PC-9 (cell line): ENCODE results near the gene BRD1.

ENCODE experiments used
- EZH2 ChIP-seq: fragments of 200-600 bp; sonication (generic); IDR thresholded peaks from 2 replicates; pipeline ENCODE4 v1.8.0; 2017; ENCODE audit warnings: antibody characterized with exemption, low read depth
- TF ChIP-seq, protein P1 (sequence below): fragments of 200-600 bp; sonication (generic); conservative IDR thresholded peaks from 2 replicates; pipeline ENCODE4 v1.6.1; 2017; ENCODE audit warnings: mixed run types, antibody characterized with exemption, mild to moderate bottlenecking, moderate library complexity

GRCh38 chr22:49775191-49775866 is 52.3 kb downstream of the BRD1 start:
- TF ChIP-seq, protein P1, sequence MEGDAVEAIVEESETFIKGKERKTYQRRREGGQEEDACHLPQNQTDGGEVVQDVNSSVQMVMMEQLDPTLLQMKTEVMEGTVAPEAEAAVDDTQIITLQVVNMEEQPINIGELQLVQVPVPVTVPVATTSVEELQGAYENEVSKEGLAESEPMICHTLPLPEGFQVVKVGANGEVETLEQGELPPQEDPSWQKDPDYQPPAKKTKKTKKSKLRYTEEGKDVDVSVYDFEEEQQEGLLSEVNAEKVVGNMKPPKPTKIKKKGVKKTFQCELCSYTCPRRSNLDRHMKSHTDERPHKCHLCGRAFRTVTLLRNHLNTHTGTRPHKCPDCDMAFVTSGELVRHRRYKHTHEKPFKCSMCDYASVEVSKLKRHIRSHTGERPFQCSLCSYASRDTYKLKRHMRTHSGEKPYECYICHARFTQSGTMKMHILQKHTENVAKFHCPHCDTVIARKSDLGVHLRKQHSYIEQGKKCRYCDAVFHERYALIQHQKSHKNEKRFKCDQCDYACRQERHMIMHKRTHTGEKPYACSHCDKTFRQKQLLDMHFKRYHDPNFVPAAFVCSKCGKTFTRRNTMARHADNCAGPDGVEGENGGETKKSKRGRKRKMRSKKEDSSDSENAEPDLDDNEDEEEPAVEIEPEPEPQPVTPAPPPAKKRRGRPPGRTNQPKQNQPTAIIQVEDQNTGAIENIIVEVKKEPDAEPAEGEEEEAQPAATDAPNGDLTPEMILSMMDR, result no peak
- no peak for TF ChIP-seq EZH2
